OCI-LY1 (cell line): ENCODE data around the gene SLIT3.

ENCODE experiments used
- H2AFZ ChIP-seq: fragments of 200-600 bp; sonication (generic), shearing (Covaris generic); 2 replicates; pipeline ENCODE4 v1.6.0; 2014; ENCODE audit warnings: antibody characterized with exemption, mild to moderate bottlenecking, low read length
- H3F3A ChIP-seq: fragments of 200-600 bp; sonication (generic), shearing (Covaris generic); 2 replicates; pipeline ENCODE4 v1.6.0; 2014; ENCODE audit warnings: mild to moderate bottlenecking, antibody characterized with exemption, low read length, moderate library complexity; ENCODE audit not compliant: insufficient read depth
- H3K27ac ChIP-seq: fragments of 200-600 bp; sonication (generic); 2 replicates; pipeline ENCODE4 v1.5.1; 2014; ENCODE audit warnings: low read length, mixed run types, mild to moderate bottlenecking, low read depth; ENCODE audit not compliant: poor library complexity, severe bottlenecking
- H3K27me3 ChIP-seq: fragments of 200-600 bp; sonication (generic); 2 replicates; pipeline ENCODE4 v1.6.0; 2014; ENCODE audit warnings: antibody characterized with exemption, mild to moderate bottlenecking, low read length, moderate library complexity; ENCODE audit not compliant: insufficient read depth
- H3K36me3 ChIP-seq: fragments of 200-600 bp; sonication (generic); 2 replicates; pipeline ENCODE4 v1.6.1; 2014; ENCODE audit warnings: mild to moderate bottlenecking, antibody characterized with exemption, low read length, moderate library complexity, mixed read lengths; ENCODE audit not compliant: insufficient read depth
- H3K4me1 ChIP-seq: fragments of 200-600 bp; sonication (generic); 2 replicates; pipeline ENCODE4 v1.5.1; 2014; ENCODE audit warnings: mild to moderate bottlenecking, low read length, moderate library complexity; ENCODE audit not compliant: insufficient read depth, severe bottlenecking
- H3K4me2 ChIP-seq: fragments of 200-600 bp; sonication (generic), shearing (Covaris generic); 2 replicates; pipeline ENCODE4 v1.6.1; 2014; ENCODE audit warnings: low read length
- H3K4me3 ChIP-seq: fragments of 200-600 bp; sonication (generic); 2 replicates; pipeline ENCODE4 v1.5.1; 2014; ENCODE audit warnings: low read length, low read depth, mild to moderate bottlenecking, mixed read lengths; ENCODE audit not compliant: poor library complexity, severe bottlenecking
- H3K79me2 ChIP-seq: fragments of 200-600 bp; shearing (Covaris generic); 2 replicates; pipeline ENCODE4 v1.6.1; 2016; ENCODE audit warnings: mixed run types, low read length, mixed read lengths; ENCODE audit not compliant: insufficient read depth
- H3K9ac ChIP-seq: fragments of 200-600 bp; sonication (generic), shearing (Covaris generic); 2 replicates; pipeline ENCODE4 v1.6.1; 2014; ENCODE audit warnings: mild to moderate bottlenecking, low read length, mixed read lengths
- H3K9me2 ChIP-seq: fragments of 200-600 bp; sonication (generic), shearing (Covaris generic); 2 replicates; pipeline ENCODE4 v1.6.1; 2014; ENCODE audit warnings: low read depth, mild to moderate bottlenecking, low read length, mixed read lengths
- H3K9me3 ChIP-seq: fragments of 200-600 bp; shearing (Covaris generic); 2 replicates; pipeline ENCODE4 v1.6.1; 2014; ENCODE audit warnings: low read length, mixed read lengths
- H4K20me1 ChIP-seq: fragments of 200-600 bp; sonication (generic), shearing (Covaris generic); 2 replicates; pipeline ENCODE4 v1.6.0; 2016; ENCODE audit warnings: mild to moderate bottlenecking, low read length; ENCODE audit not compliant: insufficient read depth
- EZH2 ChIP-seq: fragments of 200-600 bp; sonication (generic), shearing (Covaris generic); IDR thresholded peaks from 2 replicates; pipeline ENCODE4 v1.8.0; 2017; ENCODE audit warnings: borderline replicate concordance, mixed run types, mild to moderate bottlenecking, antibody characterized with exemption, low read length, moderate library complexity, mixed read lengths
- TF ChIP-seq, protein P1 (sequence below): fragments of 200-600 bp; sonication (generic), shearing (Covaris generic); IDR thresholded peaks from 2 replicates; pipeline ENCODE4 v1.5.1; 2017; ENCODE audit warnings: mild to moderate bottlenecking, antibody characterized with exemption, low read length, moderate library complexity, mixed read lengths

Gene SLIT3

DNA sequence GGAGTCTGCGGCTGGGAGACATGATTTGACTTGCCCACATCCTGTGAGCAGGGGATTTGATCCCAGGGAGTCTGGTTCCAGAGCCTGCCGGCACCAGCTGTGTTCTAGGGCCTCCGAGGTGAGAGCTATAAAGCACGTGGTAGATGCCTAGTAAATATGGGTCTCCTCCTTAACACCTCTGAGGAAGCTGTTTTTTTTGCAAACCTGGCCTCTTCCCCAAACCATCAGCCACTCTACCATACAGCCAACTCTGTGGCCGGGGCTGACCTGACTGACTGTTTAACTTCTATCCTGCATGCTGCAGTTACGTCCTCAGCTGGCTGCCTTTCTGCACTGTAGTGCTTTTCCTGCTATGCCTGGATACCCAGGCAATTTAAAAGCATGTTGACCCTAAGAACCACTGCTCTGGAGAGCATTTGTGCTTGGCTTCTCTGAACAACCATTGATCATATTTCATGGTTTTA lies 220.5 kb downstream of the SLIT3 start:
- TF ChIP-seq, protein P1, sequence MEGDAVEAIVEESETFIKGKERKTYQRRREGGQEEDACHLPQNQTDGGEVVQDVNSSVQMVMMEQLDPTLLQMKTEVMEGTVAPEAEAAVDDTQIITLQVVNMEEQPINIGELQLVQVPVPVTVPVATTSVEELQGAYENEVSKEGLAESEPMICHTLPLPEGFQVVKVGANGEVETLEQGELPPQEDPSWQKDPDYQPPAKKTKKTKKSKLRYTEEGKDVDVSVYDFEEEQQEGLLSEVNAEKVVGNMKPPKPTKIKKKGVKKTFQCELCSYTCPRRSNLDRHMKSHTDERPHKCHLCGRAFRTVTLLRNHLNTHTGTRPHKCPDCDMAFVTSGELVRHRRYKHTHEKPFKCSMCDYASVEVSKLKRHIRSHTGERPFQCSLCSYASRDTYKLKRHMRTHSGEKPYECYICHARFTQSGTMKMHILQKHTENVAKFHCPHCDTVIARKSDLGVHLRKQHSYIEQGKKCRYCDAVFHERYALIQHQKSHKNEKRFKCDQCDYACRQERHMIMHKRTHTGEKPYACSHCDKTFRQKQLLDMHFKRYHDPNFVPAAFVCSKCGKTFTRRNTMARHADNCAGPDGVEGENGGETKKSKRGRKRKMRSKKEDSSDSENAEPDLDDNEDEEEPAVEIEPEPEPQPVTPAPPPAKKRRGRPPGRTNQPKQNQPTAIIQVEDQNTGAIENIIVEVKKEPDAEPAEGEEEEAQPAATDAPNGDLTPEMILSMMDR = no peak
- TF ChIP-seq EZH2 = no peak
- H3K27me3 ChIP-seq = no peaks in the 10 kb centered on the region
- H3K4me3 ChIP-seq = no peak overlapping the region
- no peaks in the 10 kb centered on the region for H4K20me1 ChIP-seq
- no peak overlapping the region for H3K9ac ChIP-seq
- H3K27ac ChIP-seq = no peak overlapping the region
- no peaks in the 10 kb centered on the region for H3K9me3 ChIP-seq
- no peak overlapping the region for H2AFZ ChIP-seq
- no peaks in the 10 kb centered on the region for H3F3A ChIP-seq
- no peaks in the 10 kb centered on the region for H3K36me3 ChIP-seq
- H3K9me2 ChIP-seq = no peaks in the 10 kb centered on the region
- H3K4me2 ChIP-seq = no peak overlapping the region
- H3K4me1 ChIP-seq = no peaks in the 10 kb centered on the region
- no peaks in the 10 kb centered on the region for H3K79me2 ChIP-seq

DNA sequence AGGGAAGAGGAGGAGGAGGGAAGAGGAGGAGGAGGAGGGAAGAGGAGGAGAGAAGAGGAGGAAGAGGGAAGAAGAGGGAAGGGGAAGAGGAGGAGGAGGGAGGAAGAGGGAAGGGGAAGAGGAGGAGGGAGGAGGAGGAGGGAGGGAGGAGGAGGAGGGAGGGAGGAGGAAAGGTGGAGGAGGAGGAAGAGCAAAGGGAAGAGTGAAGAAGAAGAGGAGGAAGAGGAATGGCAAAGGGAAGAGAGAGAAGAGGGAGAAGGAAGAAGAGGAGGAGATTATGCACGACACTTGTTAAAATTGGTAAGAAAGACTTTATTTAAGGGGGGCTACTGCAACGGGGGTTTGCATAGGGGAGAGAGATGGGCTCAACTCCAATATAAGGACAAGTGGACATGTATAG lies 221.2 kb downstream of the SLIT3 start:
- H2AFZ ChIP-seq = no peak overlapping the region
- no peaks in the 10 kb centered on the region for H3K4me1 ChIP-seq
- no peaks in the 10 kb centered on the region for H3K9me3 ChIP-seq
- H3K4me2 ChIP-seq = no peak overlapping the region
- no peak overlapping the region for H3K4me3 ChIP-seq
- H3K79me2 ChIP-seq = no peaks in the 10 kb centered on the region
- no peak for TF ChIP-seq EZH2
- TF ChIP-seq, protein P1 = no peak
- no peak overlapping the region for H3K27ac ChIP-seq
- no peaks in the 10 kb centered on the region; the same call in 1 of the 2 replicates for H3K27me3 ChIP-seq
- H3K36me3 ChIP-seq = no peaks in the 10 kb centered on the region
- H3F3A ChIP-seq = no peaks in the 10 kb centered on the region
- H3K9me2 ChIP-seq = no peaks in the 10 kb centered on the region
- no peak overlapping the region for H3K9ac ChIP-seq
- no peaks in the 10 kb centered on the region for H4K20me1 ChIP-seq

DNA sequence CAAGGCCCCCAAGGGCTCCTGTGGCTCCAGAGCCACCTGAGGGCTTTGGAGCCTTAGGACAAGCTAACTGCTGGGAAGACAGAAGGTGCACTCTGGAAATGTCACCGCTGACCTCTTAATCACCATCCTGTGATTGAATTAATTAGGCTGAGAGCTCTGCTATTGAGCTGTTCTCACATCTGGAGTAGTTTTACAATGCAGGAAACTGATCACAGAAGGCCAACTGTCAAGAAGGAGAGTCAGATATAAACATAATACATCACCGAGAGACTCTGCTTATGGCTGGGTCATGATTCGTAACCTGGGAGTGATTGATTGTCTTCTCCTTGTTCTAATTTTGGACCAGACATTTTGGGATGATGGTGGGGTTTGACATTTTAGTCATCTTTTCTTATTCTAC lies 226.1 kb downstream of the SLIT3 start:
- H3K9me3 ChIP-seq = no peaks in the 10 kb centered on the region
- no peak overlapping the region for H3K4me3 ChIP-seq
- no peak overlapping the region for H3K4me2 ChIP-seq
- H3K36me3 ChIP-seq = no peaks in the 10 kb centered on the region
- H3K9me2 ChIP-seq = no peaks in the 10 kb centered on the region
- no peaks in the 10 kb centered on the region; the same call in 1 of the 2 replicates for H3K27me3 ChIP-seq
- H3K27ac ChIP-seq = no peak overlapping the region
- no peaks in the 10 kb centered on the region for H3K79me2 ChIP-seq
- no peak overlapping the region for H3K9ac ChIP-seq
- H4K20me1 ChIP-seq = no peaks in the 10 kb centered on the region
- H3F3A ChIP-seq = no peaks in the 10 kb centered on the region
- H2AFZ ChIP-seq = no peak overlapping the region
- H3K4me1 ChIP-seq = no peaks in the 10 kb centered on the region
- TF ChIP-seq, protein P1 = no peak
- TF ChIP-seq EZH2 = no peak
